ENCODE measurements around the gene MRPL20.

Gene MRPL20

GRCh38 chr1:1436630-1437032 lies 29.5 kb upstream of the MRPL20 start:
- DNase-seq (ENCODE audit: low read depth) = no peak
- TF ChIP-seq CTCF (IDR thresholded peaks at IDR 0.05; ENCODE audit: low read depth, low read length) = no peak
- TF ChIP-seq MYC (IDR thresholded peaks at IDR 0.05; ENCODE audit: low read depth, low read length) = no peak
- no peak for TF ChIP-seq POLR2A (IDR thresholded peaks at IDR 0.05; ENCODE audit: extremely low read depth, insufficient read length)
- no peak for TF ChIP-seq MAX (IDR thresholded peaks at IDR 0.05; ENCODE audit: low read depth, low read length)
- H3K4me3 ChIP-seq (ENCODE audit: low read depth, low read length) = no peak overlapping the region

GRCh38 chr1:1435911-1436629 lies 29.0 kb upstream of the MRPL20 start:
- H3K4me3 ChIP-seq (ENCODE audit: low read depth, low read length) = no peak overlapping the region
- no peak for DNase-seq (ENCODE audit: low read depth)
- no peak for TF ChIP-seq POLR2A (IDR thresholded peaks at IDR 0.05; ENCODE audit: extremely low read depth, insufficient read length)
- TF ChIP-seq MAX (IDR thresholded peaks at IDR 0.05; ENCODE audit: low read depth, low read length) = no peak
- TF ChIP-seq CTCF (IDR thresholded peaks at IDR 0.05; ENCODE audit: low read depth, low read length) = no peak
- no peak for TF ChIP-seq MYC (IDR thresholded peaks at IDR 0.05; ENCODE audit: low read depth, low read length)

GRCh38 chr1:1435106-1435903 lies 28.2 kb upstream of the MRPL20 start, which contains the start of gene VWA1:
VWA1 (plus strand) TSS chr1:1435690; CDS start chr1:1435749, 59 bp downstream.
- H3K4me3 ChIP-seq (ENCODE audit: low read depth, low read length) = no peak within 1 kb of the TSS
- no peak for DNase-seq (ENCODE audit: low read depth)
- no peak for TF ChIP-seq POLR2A (IDR thresholded peaks at IDR 0.05; ENCODE audit: extremely low read depth, insufficient read length)
- no peak for TF ChIP-seq MAX (IDR thresholded peaks at IDR 0.05; ENCODE audit: low read depth, low read length)
- TF ChIP-seq MYC (IDR thresholded peaks at IDR 0.05; ENCODE audit: low read depth, low read length) = no peak
- TF ChIP-seq CTCF (IDR thresholded peaks at IDR 0.05; ENCODE audit: low read depth, low read length) = no peak

- DNase-seq (ENCODE audit: low read depth) = no peak
- H3K4me3 ChIP-seq (ENCODE audit: low read depth, low read length) = no peak overlapping the region
- TF ChIP-seq MYC (IDR thresholded peaks at IDR 0.05; ENCODE audit: low read depth, low read length) (no peak), POLR2A (IDR thresholded peaks at IDR 0.05; ENCODE audit: extremely low read depth, insufficient read length) (no peak), MAX (IDR thresholded peaks at IDR 0.05; ENCODE audit: low read depth, low read length) (no peak), CTCF (IDR thresholded peaks at IDR 0.05; ENCODE audit: low read depth, low read length) (no peak)
Observed at GRCh38 chr1:1434824-1435105, 27.7 kb upstream of the MRPL20 start.

- no peak for DNase-seq (ENCODE audit: low read depth)
- H3K4me3 ChIP-seq (ENCODE audit: low read depth, low read length) = no peak overlapping the region
- TF ChIP-seq MYC (IDR thresholded peaks at IDR 0.05; ENCODE audit: low read depth, low read length) (no peak), CTCF (IDR thresholded peaks at IDR 0.05; ENCODE audit: low read depth, low read length) (no peak), POLR2A (IDR thresholded peaks at IDR 0.05; ENCODE audit: extremely low read depth, insufficient read length) (no peak), MAX (IDR thresholded peaks at IDR 0.05; ENCODE audit: low read depth, low read length) (no peak)
Observed at GRCh38 chr1:1434131-1434823, 27.2 kb upstream of the MRPL20 start.
